GM21423 (cell line): ENCODE measurements around the gene CNTFR.

Experiments used
- ATAC-seq: cut with Tn5 transposase; IDR thresholded peaks from one replicate; pipeline ENCODE4 v1.9.1; 2021; ENCODE audit warnings: mild to moderate bottlenecking, moderate library complexity; ENCODE audit not compliant: unreplicated experiment

CNTFR gene

DNA sequence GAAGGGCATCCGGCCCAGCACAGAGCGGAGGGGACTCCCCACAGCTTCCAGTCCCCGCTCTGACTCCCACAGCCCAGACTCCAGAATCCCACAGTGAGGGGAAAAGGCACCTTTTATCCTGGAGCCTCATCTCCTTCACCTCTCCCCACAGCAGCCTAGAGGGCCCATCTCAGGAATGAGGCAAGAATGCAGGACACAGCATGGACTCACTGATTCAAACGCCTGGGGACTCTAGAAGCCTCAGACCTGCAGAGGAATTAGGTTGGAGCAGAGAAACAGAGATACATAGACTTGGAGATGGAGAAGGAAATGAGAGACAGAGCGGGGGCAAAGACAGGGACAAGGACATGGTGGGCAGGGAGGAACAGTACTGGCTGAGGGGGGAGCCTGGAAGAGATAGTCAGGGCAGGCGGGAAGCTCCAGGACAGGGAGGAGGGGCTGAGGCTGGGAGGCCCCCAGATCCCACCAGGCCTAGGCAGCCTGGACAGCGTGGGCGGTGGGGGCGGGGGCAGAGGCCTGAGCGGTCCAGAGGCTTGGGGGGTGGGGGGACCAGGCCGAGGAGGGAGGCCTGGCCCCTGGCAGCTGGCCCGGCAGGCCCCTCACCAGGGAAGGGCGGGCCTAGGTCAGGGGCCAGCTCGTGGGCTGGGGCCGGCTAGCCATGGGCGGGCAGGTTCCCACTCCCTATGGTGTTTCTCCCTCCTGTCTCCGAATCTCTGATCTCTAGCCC is 15.8 kb downstream of the CNTFR start:
- no peak for ATAC-seq

DNA sequence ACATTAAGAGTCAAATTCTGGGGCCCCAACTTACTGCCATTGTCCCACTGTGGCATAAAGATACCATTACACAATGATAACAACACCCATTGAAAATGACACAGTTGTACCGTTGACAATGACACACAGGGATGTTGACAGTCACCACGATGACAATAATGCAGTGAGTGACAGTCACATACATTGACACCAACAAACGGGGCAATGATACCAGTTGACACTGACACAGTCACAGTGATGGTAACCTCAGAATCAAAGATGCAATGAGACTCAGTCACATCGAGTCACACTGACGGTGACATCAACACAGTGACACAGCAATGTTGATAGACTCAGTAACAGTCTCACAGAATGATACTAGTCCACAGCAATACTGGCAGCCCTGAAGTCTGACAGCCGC is 16.9 kb downstream of the CNTFR start:
- ATAC-seq, result no peak

DNA sequence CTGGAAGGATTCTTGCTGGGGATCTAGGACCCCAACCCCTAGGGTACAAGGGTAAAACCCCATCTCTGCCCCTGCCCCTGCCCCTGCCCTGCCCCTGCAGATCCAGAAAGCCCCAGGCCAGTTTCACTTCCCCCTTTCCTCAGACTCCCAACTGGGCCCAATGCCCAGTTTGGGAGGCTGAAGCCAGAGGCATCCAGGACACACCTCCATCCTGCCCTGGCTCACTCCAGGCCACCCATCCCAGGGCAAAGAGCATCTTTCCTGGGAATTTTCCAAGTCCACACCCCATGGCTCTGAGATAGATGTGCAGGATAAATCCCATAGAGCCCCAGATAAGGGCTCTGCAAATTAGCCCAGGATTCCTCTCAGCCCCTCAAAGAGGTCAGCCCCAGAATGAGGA is 17.4 kb downstream of the CNTFR start:
- ATAC-seq, result no peak

DNA sequence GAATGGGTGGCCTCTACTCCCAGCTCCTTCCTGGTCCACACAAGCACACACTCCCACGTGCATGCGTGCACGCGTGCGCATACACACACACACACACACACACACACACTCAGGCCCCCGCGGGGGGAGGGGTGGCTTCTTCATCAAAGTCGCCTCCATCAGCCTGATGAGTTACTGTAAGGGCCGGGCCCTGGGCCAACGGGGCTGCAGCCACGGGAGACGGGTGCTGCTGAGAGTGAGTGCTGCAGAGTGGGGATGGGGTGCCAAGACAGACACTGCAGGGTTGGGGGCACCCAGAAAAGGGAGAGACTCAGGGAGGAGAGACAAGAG is 18.1 kb downstream of the CNTFR start:
- ATAC-seq, result no peak

DNA sequence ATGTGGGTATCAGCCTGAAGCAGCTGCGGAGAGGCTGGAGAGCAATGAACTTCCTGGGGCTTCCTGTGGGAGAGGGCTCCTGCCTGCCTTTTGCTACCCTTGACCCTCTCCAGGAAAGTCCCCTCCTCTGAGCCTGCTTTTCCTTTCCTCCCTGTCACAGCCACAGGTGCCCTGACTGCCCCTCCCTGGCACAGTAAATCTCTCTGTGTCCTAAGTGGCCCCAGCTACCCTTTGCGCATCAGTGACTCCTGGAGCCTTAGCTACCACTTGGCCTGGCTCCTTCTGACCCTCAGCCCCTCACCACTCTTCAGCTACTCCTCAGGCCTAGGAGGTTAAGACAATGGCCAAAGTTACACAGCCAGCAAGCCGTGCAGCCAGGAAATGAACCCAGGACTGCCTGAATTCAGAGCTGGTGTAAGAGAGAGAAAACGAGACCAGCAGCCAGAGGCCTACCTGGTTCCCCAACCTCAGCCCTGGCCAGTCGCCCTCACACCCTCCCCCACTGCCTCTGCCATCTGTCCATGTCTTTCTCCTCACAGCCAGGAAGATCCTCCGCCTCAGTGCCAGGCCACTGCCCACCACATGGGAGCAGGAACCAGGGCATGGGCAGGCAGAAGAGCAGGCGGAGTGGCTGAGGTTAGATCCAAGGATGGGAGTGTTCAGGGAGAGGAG is 18.6 kb downstream of the CNTFR start:
- no peak for ATAC-seq

DNA sequence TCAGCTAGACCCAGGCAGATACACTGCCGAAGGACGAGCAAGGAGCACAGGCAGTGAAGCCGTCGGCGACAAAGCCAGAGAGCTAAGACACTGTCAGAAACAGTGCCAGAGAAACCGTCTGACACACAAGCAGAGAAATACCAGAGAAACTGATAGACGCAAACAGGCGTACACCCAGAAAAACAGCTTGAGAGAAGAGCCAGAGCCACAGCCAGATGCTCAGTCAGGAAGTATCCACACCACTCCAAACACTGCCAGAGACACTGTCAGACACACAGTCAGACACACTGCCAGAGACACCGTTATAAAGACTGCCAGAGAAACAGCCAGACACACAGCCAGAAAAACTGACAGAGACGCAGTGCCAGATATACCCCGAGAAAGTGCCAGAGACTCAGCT is 19.1 kb downstream of the CNTFR start:
- ATAC-seq, result no peak

DNA sequence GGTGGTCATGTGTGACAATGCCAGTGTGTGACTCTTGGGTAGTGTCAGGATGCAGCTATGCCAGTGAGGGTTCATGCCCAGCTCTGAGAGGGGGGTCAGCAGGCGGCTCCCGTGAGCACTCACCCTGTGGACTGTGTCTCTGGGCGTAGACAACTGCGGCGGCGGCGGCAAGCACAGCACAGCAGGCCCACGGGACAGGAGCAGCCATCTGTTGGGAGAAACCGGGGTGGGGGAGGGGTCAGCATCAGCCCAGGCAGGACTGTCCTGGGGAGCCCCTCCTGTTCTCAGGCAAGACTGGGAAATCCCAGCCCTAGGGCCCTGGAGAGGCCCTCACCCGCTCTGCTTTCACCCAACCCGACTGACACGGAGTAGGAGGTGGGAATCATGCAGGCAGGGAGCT is 20.8 kb downstream of the CNTFR start:
- ATAC-seq, result no peak

DNA sequence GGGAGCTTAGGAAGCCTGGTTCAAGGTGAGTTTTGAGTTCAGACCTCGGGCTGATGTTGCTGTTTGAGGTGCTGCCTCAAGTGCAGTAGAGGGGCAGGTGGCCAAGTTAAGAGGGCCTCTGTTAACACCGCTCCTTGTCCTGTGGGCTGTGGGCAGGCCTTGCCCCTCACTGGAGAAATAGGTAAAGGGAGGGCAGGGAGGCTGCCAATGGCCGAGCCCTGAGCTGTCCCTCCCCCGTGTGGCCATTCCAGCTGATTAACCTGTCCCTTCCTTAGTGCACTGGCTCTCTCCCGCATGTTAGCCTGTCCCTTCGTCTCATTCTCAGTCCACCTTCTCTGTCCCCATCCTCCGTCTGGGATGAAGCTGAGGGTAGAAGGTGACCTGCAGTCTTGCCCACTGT is 21.4 kb downstream of the CNTFR start:
- ATAC-seq, result no peak

DNA sequence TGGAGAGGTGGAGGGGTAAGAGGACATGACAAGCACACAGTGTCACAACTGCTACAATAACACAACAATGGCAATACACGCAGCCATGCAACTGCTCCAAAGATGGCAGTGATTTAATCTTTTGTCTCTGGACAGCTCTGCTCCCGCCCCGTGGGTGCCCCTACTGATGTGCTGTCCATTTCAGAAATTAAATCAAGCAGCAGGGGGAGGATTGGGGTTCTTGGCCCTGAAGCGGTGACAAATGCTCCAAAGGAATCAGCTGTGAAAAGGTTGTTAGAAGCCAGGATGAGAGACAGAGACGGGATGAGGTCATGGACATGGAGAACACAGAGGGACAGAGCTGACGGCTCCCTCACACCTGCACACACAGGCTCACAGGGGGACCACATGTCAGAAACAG is 22.6 kb downstream of the CNTFR start:
- ATAC-seq, result no peak

DNA sequence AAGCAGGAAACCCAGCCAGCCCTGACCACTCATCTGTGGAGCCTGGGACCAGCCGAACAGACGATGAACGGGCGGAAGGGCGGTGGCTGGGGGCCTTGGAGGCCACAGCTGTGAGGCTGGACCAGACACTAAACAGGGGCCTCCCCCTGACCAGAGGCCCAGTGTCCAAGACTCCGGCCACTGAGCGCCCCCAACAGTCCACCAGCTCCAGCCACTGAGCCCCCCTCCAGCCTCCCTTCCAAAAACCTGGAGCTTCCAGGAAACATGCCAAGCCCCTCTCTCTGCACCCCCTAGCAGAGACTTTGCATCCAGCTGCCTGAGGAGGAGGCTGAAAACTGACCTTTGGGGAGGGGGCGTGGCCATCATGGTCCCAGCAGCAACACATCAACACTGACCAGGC is 23.2 kb downstream of the CNTFR start:
- ATAC-seq, result no peak

DNA sequence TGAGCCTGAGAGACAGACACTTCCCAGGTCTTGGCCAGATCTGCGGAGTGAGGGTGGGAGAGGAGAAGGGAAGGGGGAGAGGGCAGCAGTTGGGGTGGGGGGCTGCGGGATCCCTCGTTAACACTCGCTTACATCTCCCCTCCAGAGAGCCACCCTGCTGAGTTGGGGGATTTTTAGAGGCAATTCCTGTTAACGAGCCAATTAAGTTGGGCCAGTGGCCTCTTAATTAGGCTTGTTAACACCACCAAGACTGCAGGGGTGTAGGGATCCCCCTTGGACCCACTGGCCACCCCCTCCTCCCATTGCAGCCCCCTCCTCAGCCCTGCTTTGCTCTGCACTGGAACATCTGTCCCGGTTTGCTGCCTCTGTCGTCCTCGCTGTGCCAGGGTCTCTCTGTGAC is 23.7 kb downstream of the CNTFR start:
- ATAC-seq, result no peak

DNA sequence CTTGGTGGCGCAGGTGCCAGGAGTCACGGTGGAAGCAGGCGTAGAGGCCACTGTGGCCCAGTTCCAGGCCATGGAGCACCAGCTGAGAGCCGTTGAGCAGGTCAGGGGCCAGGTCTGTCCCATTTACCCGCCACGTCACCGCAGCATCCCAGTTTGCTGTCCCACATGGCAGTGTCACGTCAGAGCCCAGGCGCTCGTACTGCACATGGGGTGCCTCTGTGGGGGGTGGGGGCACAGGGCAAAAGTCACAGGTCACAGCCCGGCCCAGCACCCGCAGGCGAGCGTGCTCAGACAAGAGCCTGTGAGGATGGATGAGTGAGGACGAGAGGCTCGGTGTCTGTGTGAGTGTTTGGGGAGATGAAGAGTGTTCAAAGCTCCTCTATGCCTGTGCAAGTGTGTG is 24.9 kb downstream of the CNTFR start:
- no peak for ATAC-seq

DNA sequence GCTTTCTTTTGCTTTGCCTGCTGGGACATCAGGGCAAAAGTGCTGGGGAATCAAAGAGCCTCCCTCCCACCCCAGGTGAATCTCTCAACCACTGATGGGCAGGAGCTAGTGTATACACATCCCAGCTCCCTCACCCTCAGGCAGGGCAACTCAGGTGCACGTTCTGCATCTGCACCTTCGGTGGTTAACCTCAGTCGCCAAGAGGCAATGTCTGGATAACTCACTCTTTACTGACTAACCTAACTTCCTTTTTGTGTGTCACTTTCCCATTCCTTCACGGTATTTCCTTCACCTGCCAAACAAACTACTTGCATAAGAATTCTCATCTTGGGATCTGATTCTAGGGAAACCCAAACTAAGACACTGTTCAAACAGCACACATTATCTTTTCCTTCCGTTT is 26.3 kb downstream of the CNTFR start:
- ATAC-seq, result no peak

DNA sequence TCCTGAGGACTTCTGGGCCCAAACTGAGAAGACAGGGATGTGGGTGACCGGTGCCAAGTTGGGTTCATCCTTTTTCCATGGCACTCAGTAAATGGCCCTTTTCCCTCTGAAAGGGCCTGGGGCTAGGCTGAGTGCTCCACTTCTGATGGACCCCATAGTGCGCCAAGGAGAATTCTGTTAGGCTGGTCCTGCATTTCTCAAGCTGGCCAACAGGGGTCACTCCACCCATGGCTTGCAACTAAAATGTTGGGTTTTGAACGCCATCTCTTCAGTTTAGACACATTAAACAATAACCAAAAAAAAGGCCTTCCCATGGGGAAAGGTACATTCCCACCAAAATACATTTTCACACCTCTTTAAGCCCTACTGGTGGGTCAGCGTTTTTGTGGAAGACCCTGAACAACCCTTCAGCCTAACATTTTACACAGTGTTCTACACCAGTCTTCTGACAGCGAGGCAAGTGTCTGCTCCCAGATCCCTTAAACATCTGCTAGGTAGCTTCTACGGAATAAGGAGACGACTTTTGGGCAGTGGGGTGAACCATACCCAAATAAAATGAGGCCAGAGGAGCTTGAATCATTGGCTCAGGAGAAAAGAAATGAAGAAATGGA is 27.3 kb downstream of the CNTFR start:
- no peak for ATAC-seq

DNA sequence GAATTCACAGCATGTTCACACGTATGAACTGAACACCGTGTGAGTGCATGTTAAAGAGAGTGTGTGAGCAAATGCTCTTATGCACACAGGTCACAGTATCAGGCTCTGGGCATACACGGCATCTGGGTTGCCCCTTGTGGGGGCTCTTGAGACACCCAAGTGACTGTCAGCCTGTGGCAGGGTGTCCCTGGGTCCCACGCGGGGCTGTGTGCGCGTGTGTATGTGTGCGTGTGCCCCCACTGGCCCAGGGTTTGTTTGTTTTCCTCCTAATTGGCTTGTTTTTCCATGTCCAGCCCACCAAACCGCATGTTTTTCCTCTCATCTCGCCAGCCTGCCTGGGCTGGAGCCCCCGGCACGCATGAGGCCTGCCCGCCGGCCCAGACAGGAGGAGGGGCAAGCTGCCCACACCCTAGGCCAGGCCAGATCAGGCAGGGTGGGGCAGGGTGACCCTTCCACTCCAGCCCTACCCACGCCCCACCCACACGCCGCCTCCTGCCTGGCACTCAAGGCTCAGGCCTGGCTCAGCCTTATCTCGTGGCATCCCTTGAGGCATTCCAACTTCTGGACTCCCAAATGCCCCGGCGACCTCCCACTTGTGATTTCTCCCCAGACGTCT is 28.8 kb downstream of the CNTFR start:
- ATAC-seq, result no peak

DNA sequence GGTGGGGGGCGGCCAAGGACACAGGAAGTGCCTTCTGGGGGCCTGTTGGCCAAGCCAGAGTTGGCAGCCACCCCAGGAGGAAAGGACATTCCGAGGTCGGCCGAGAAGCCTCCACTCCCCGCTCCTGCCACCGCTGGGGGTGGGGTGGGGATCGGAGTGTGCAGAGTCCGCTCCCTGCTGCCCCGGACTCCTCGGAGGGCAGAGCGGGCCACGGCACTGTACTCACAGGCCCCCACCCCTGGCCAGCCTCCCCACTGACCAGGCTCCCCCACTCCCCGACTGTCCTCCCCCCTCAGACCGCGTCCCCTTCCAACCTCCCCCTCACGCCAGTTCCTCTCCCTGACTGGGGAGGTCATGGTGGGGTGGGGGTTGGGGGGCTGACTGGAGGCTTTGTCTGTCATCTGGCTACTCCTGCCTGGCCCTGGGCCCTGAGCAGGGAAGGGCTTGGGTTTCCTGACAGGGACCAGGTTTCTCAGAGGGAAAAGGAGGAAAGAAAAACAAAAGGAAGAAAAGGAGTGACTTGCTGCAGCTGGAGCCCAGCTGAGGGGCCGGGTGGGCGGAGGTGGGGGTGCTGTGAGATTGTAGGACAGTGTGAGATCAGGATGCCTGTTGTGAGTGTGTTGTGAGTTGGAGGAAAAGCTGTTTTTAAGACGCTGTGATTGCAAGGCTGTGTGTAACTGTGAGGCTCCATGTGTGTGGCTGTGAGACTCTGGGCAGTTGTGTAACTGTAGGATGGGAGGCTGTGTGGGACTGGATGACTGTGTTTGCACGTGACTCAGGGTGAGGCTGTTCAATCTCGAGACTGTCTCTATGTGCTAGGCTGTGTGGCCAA is 29.7 kb downstream of the CNTFR start:
- no peak for ATAC-seq

DNA sequence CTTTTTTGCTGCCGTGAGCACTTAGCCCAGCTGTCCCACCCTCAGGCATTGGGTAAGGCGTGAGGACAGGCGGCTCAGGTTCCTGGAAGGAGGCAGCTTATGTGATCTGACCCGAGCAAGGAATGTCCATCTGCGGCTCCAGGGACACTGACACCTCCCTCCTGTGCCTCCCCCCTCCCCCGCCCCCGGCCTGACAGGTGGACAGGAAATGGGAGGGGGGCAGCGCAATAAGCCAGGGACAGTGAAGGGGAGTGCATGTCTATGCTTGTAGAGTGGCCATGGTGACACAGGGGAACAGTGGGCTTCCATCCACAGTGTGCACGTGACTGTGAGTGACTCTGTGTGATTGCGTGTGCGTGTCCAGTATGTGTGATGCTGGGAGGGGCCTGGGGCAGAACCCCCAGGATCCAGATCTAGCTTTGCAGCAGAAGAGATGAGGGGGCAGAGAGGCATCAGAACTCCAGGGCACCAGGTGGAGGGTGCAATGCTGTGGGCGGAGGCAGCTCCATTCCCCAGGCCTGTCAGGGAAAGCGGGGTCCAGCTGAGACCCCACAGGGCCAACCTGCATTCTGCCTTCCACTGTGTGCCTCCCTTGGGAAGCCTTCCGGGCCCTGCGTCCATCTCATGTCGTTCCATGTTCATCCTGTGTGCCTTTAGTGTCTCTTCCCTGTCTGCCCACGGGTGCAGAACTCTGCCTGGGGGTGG is 30.5 kb downstream of the CNTFR start:
- ATAC-seq, result no peak

DNA sequence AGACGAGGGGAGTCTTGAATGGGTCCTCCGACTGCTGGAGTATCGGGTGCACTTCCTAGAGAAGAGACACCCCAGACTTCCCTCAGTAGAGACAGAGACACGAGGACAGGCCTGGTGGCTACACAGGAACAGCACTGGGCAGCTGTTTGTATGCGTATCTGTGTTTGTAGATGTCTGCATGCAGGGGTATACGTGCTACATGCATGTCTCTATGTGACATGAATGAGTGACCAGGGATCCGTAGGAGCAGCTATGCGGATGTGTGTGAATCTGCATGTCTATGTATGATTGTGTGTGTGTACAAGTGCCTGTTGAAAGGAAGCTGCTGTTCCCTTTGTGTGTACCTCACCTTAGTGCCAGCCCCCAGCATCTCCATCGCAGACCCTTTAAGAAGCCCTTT is 31.2 kb downstream of the CNTFR start:
- no peak for ATAC-seq

DNA sequence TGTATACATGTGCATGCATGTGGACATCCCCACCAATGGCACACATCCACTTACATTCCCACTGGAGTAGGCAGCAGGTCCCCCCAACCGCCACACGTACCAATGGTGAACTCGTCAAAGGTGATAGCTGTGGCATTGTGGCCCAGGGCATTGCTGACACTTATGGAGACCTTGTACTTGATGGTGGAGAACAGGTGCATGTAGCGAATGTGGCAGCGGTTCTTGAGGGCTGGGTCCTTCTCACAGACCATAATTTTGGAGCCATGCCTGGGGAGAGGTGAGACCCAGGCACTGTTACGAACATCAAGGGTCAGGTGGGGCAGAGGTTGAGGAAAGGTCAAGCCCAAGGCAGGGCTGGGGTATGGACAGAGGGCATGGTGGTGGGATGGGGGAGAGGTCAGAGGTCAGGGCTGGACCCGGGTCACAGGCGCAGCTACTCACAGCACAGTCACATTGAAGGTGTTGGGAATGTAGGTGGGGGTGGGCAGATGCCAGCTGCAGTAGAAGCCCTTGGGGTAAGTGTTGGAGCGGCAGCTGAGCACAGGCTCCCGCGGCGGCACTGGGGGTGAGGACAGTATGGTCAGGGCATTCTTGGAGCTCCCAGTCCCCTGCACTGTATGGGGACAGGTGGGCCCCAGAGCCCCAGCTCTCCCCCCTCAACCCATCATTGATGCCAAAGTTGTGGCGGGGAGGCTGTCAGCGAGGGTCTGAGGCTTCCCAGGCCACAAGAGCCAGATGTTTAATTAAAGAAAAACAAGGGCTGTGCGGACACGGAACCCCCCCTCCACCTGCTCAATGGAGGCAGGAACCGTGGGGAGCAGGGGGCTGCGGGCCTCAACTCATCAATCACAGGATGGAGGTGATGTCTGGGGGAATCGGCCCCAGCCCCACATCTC is 31.9 kb downstream of the CNTFR start:
- no peak for ATAC-seq

DNA sequence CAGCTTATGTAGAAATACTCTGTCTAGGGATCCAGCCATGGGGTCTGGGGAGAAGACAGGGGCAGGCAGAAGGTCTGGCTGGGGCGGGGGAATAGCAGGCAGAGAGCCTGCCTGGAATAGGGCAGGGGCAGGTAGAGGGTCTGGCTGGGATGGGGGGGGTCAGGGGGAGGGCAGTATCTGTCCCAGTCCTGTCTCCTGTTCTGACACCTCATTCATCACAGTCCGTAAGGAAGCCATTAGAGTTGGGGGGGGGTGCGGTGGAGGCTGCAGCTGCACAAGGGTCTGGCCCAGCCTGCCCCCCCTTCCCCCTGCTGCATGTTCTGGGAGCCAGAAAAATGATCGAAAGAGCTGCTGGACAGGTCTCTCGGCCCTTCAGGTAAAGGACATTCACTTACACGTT is 32.6 kb downstream of the CNTFR start:
- ATAC-seq, result no peak
